K562 (cell line): Measurements from ENCODE around the gene METTL23. TPM values are rescaled to one million over a fixed set of nuclear protein-coding genes. Genes with fewer than 3 reads are reported as not detected.

ENCODE experiments used
- ARID4B ChIP-seq: sonication (generic); formaldehyde crosslinking; IDR thresholded peaks from 2 replicates; pipeline ENCODE4 v1.8.0; 2022; ENCODE audit warnings: mild to moderate bottlenecking, missing genetic modification reagents
- BRD9 ChIP-seq: fragments of 450-650 bp; IDR thresholded peaks from 2 replicates; pipeline ENCODE4 v1.6.1; 2018; ENCODE audit warnings: low read depth; ENCODE audit not compliant: partially characterized antibody
- EP400 ChIP-seq: fragments of 450-650 bp; IDR thresholded peaks from 2 replicates; pipeline ENCODE4 v1.6.1; 2017; ENCODE audit warnings: antibody characterized with exemption, mild to moderate bottlenecking, moderate library complexity
- KAT7 ChIP-seq: sonication (generic); formaldehyde crosslinking; IDR thresholded peaks from 2 replicates; pipeline ENCODE4 v1.8.0; 2022; ENCODE audit warnings: missing genetic modification reagents, mild to moderate bottlenecking, borderline replicate concordance
- MAX ChIP-seq: sonication (generic); formaldehyde crosslinking; IDR thresholded peaks from 2 replicates; pipeline ENCODE4 v1.9.0; 2022; ENCODE audit warnings: mild to moderate bottlenecking, missing genetic modification reagents
- MITF ChIP-seq: IDR thresholded peaks from 2 replicates; pipeline ENCODE4 v1.6.1; 2014; ENCODE audit warnings: antibody characterized with exemption
- MYC ChIP-seq, 2 experiments: fragments of 250-450 bp in 1 of 2; sonication (Bioruptor Pico) in 1 of 2; IDR thresholded peaks; 2 replicates each; pipeline versions ENCODE4 v1.5.1 to v1.6.1; 2012 to 2021; ENCODE audit warnings: low read depth in 2 of 2, borderline replicate concordance in 1 of 2, improper control_type of control experiment in 1 of 2, low read length in 1 of 2, mild to moderate bottlenecking in 1 of 2, moderate library complexity in 1 of 2
- NBN ChIP-seq: fragments of 450-650 bp; IDR thresholded peaks from 2 replicates; pipeline ENCODE4 v1.6.1; 2016; ENCODE audit warnings: low read depth, mild to moderate bottlenecking
- NFE2 ChIP-seq: IDR thresholded peaks from 2 replicates; pipeline ENCODE4 v1.6.1; 2014; ENCODE audit warnings: antibody characterized with exemption, low read depth
- NR2C1 ChIP-seq, 2 experiments: fragments of 450-650 bp; IDR thresholded peaks; 2 replicates each; pipeline ENCODE4 v1.6.1; 2017; ENCODE audit warnings: mild to moderate bottlenecking in 2 of 2, antibody characterized with exemption in 1 of 2, inconsistent platforms in 1 of 2, missing compliant biosample characterization in 1 of 2, missing genetic modification characterization in 1 of 2
- PKNOX1 ChIP-seq: fragments of 450-650 bp; IDR thresholded peaks from 2 replicates; pipeline ENCODE4 v1.6.1; 2016
- RBM39 ChIP-seq: fragments of 200-400 bp; formaldehyde crosslinking; optimal IDR thresholded peaks from 2 replicates; pipeline ENCODE3; 2018; ENCODE audit warnings: low read depth, low read length
- RUNX1 ChIP-seq: sonication (generic); IDR thresholded peaks from 2 replicates; pipeline ENCODE4 v1.6.1; 2016; ENCODE audit warnings: antibody characterized with exemption, low read depth
- SIX5 ChIP-seq, 2 experiments: IDR thresholded peaks; 2 replicates each; pipeline ENCODE4 v1.6.1; 2011; ENCODE audit warnings: low read length in 2 of 2, borderline replicate concordance in 1 of 2, low read depth in 1 of 2, mild to moderate bottlenecking in 1 of 2, moderate library complexity in 1 of 2; ENCODE audit not compliant: insufficient read depth in 1 of 2
- TCFL5 ChIP-seq: fragments of 250-450 bp; sonication (Bioruptor Pico); conservative IDR thresholded peaks from 2 replicates; pipeline ENCODE4 v1.6.1; 2021; ENCODE audit warnings: mild to moderate bottlenecking, moderate library complexity, matching md5 sums
- THRAP3 ChIP-seq: fragments of 450-650 bp; IDR thresholded peaks from 2 replicates; pipeline ENCODE4 v1.6.1; 2016; ENCODE audit warnings: mild to moderate bottlenecking, inconsistent platforms, borderline replicate concordance
- ZNF24 ChIP-seq: fragments of 450-650 bp; IDR thresholded peaks from 2 replicates; pipeline ENCODE4 v1.6.1; 2016
- ZNF347 ChIP-seq: fragments of 450-650 bp; formaldehyde crosslinking; IDR thresholded peaks from 2 replicates; pipeline ENCODE4 v1.4.0; 2020; ENCODE audit warnings: low read depth, mild to moderate bottlenecking, moderate library complexity
- ZNF445 ChIP-seq: fragments of 250-450 bp; sonication (Bioruptor Pico); IDR thresholded peaks from 2 replicates; pipeline ENCODE4 v1.4.0; 2020; ENCODE audit warnings: low read depth, mild to moderate bottlenecking, moderate library complexity
- ZNF57 ChIP-seq: fragments of 450-650 bp; formaldehyde crosslinking; IDR thresholded peaks from 2 replicates; pipeline ENCODE4 v1.4.0; 2020; ENCODE audit warnings: mild to moderate bottlenecking, moderate library complexity
- polyA plus RNA-seq, 8 experiments: library from polyadenylated mRNA; depleted of rRNA in 4 of 8; stranded (reverse) in 5 of 8; unstranded in 3 of 8; fragments of >200 nt; fragmentation: Nextera tagmentation in 2 of 8; fragmentation: Illumina TruSeq in 1 of 8; extraction: Ambion mirVana in 2 of 8; extraction: Trizol in 1 of 8; gene quantifications; 2 replicates each; pipeline versions ENCODE4 v1.2.1 to v1.2.3, GENCODE V29; 2011 to 2014; ENCODE audit warnings: inconsistent platforms in 1 of 8, missing spikeins in 1 of 8
- total RNA-seq, 7 experiments: library from RNA; depleted of rRNA in 6 of 7; stranded (reverse); fragments of >200 nt in 6 of 7; fragmentation: Illumina TruSeq in 2 of 7; extraction: Trizol in 2 of 7; gene quantifications; 2 replicates each; pipeline versions ENCODE4 v1.2.1 to v1.2.3, GENCODE V29; 2011 to 2021; ENCODE audit warnings: low replicate concordance in 1 of 7

The METTL23 gene
- total and polyA plus RNA-seq, 9 of the 15 experiments (the other 6 are each of a cell fraction or from before 2014, with no cell fraction given): 29.4 to 67.3 (median 41.6) TPM

GRCh38 chr17:76737676-76738467, 11.2 kb downstream of the METTL23 start, which contains the start of gene MFSD11 (continued):
- peak; percentile 84 for TF ChIP-seq ARID4B (CRISPR knock-in tag)
- TF ChIP-seq RUNX1: no peak
- no peak for TF ChIP-seq RBM39
- 0 out of 2 replicates have a peak, but pooled peaks have one; percentile 9 for TF ChIP-seq NFE2
- TF ChIP-seq ZNF347 (CRISPR knock-in tag): no peak
- peak; percentile 74 for TF ChIP-seq EP400
- TF ChIP-seq KAT7 (CRISPR knock-in tag): peak; percentile 93; the same call in 1 of the 2 replicates
- TF ChIP-seq SIX5 (IDR thresholded peaks at IDR 0.05; ENCODE audit: borderline replicate concordance in 1 of 2, insufficient read depth in 1 of 2, low read depth in 1 of 2, low read length in 2 of 2): peak; percentile 74 to 78
- TF ChIP-seq ZNF57 (CRISPR knock-in tag): no peak
- TF ChIP-seq THRAP3: no peak
- TF ChIP-seq PKNOX1: peak; percentile 64
- TF ChIP-seq ZNF24: peak; percentile 39; the same call in 1 of the 2 replicates
- peak; percentile 46 for TF ChIP-seq BRD9
- peak; percentile 21 for TF ChIP-seq NBN
- TF ChIP-seq TCFL5 (CRISPR knock-in tag): no peak
- TF ChIP-seq ZNF445 (CRISPR knock-in tag): 0 out of 2 replicates have a peak, but pooled peaks have one; percentile 39
- TF ChIP-seq NR2C1 (IDR thresholded peaks at IDR 0.05): no peak
- peak; percentile 4; the same call in 1 of the 2 replicates for TF ChIP-seq NR2C1 (tag; IDR thresholded peaks at IDR 0.05)
- peak; percentile 86 for TF ChIP-seq MAX
- peak; percentile 20; the same call in 1 of the 2 replicates for TF ChIP-seq MITF
- peak; percentile 83 for TF ChIP-seq MYC (IDR thresholded peaks at IDR 0.05; ENCODE audit: low read depth, low read length)
- no peak for TF ChIP-seq MYC (CRISPR knock-in tag; IDR thresholded peaks at IDR 0.05; ENCODE audit: borderline replicate concordance, low read depth)
